GM23248 (cell line): Measurements from ENCODE around the gene LHFPL2.

ENCODE experiments used
- EZH2 ChIP-seq: fragments of 200-600 bp; sonication (generic); IDR thresholded peaks from 2 replicates; pipeline ENCODE4 v1.6.1; 2018; ENCODE audit warnings: antibody characterized with exemption, mild to moderate bottlenecking; ENCODE audit not compliant: insufficient read depth, poor library complexity, severe bottlenecking
- EZH2phosphoT487 ChIP-seq: fragments of 200-600 bp; sonication (generic); IDR thresholded peaks from 2 replicates; pipeline ENCODE4 v1.6.1; 2018; ENCODE audit warnings: antibody characterized with exemption, moderate library complexity, mild to moderate bottlenecking, low read depth; ENCODE audit not compliant: insufficient read depth

GRCh38 chr5:78503958-78504653 is 144.5 kb downstream of the LHFPL2 start:
- TF ChIP-seq EZH2 (no peak), EZH2phosphoT487 (no peak)
